Endothelial cell of umbilical vein (primary cell): ENCODE data around the gene NAV3.

ENCODE experiments used
- EZH2 ChIP-seq: IDR thresholded peaks from 2 replicates; pipeline ENCODE4 v1.6.1; 2012; ENCODE audit warnings: borderline replicate concordance, low read depth, mild to moderate bottlenecking, moderate library complexity, low read length, inconsistent platforms; ENCODE audit not compliant: severe bottlenecking
- POLR2A ChIP-seq: IDR thresholded peaks from 2 replicates; pipeline ENCODE4 v1.6.1; 2012; ENCODE audit warnings: low read depth, mild to moderate bottlenecking, control low read depth, low read length
- POLR2AphosphoS5 ChIP-seq: IDR thresholded peaks from 2 replicates; pipeline ENCODE4 v1.6.1; 2012; ENCODE audit warnings: low read depth, mild to moderate bottlenecking, control low read depth, low read length, moderate library complexity; ENCODE audit not compliant: insufficient read depth
- TF ChIP-seq, protein P1 (sequence below), 2 donors: IDR thresholded peaks; 1 replicate in 1 of 2; 2 replicates in 1 of 2; pipeline ENCODE4 v1.5.1; 2011; ENCODE audit warnings: low read length in 2 of 2, mild to moderate bottlenecking in 2 of 2, moderate library complexity in 2 of 2, control low read depth in 1 of 2, inconsistent platforms in 1 of 2, low read depth in 1 of 2; ENCODE audit not compliant: insufficient read depth in 1 of 2; ENCODE audit errors: extremely low read depth in 1 of 2

DNA sequence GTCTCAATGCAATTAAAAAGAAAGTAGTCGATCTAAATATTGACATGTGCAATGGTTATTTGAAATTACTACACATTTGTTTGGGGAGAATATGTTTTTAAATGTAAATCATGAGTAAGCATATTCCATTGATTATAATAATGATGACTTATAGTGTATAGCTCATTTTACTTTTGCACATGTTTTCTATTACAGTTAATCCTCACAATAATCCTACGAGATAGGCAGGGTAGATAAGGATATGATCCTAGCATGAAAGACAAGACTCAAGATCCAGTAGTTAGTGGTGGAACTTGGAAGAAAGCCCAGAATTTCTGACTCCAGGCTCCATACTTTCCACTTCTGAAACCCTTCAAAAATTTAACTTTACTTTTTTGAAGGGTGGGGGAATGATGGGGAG lies 94.0 kb downstream of the NAV3 start:
- TF ChIP-seq POLR2A = no peak
- TF ChIP-seq, protein P1, sequence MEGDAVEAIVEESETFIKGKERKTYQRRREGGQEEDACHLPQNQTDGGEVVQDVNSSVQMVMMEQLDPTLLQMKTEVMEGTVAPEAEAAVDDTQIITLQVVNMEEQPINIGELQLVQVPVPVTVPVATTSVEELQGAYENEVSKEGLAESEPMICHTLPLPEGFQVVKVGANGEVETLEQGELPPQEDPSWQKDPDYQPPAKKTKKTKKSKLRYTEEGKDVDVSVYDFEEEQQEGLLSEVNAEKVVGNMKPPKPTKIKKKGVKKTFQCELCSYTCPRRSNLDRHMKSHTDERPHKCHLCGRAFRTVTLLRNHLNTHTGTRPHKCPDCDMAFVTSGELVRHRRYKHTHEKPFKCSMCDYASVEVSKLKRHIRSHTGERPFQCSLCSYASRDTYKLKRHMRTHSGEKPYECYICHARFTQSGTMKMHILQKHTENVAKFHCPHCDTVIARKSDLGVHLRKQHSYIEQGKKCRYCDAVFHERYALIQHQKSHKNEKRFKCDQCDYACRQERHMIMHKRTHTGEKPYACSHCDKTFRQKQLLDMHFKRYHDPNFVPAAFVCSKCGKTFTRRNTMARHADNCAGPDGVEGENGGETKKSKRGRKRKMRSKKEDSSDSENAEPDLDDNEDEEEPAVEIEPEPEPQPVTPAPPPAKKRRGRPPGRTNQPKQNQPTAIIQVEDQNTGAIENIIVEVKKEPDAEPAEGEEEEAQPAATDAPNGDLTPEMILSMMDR (IDR thresholded peaks at IDR 0.05; ENCODE audit: extremely low read depth in 1 of 2, insufficient read depth in 1 of 2, low read depth in 1 of 2, low read length in 2 of 2) = no peak
- TF ChIP-seq EZH2 = no peak
- no peak for TF ChIP-seq POLR2AphosphoS5
